Measurements from ENCODE around the gene GPR137.
"Not testable (repeated sequence)": the region's sequence is repeated elsewhere in the genome, so short reads cannot be mapped to it uniquely, and the experiment has no call there.

- TF ChIP-seq CTCF (IDR thresholded peaks at IDR 0.05; ENCODE audit: poor library complexity, severe bottlenecking); TAF1 (IDR thresholded peaks at IDR 0.05; ENCODE audit: low read depth): not testable (repeated sequence)
Measured at GRCh38 chr11:64246621-64246870, 39.1 kb upstream of the GPR137 start.

Data from neural cell (in vitro differentiated cells).